Skeletal muscle tissue (tissue), 4 donors: ENCODE results near the gene DNAJC13. TPM values are rescaled to one million over a fixed set of nuclear protein-coding genes. Genes with fewer than 3 reads are reported as not detected.

Source experiments
- H3K27ac ChIP-seq: one replicate; pipeline ENCODE4 v1.7.0; 2013; ENCODE audit warnings: mild to moderate bottlenecking, low read depth, low read length, inconsistent platforms
- H3K27me3 ChIP-seq, 3 donors: one replicate each; pipeline ENCODE4 v1.7.0; 2013; ENCODE audit warnings: low read length in 3 of 3; ENCODE audit not compliant: control insufficient read depth in 3 of 3, insufficient read depth in 3 of 3
- H3K36me3 ChIP-seq, 3 donors: one replicate each; pipeline ENCODE4 v1.7.0; 2013; ENCODE audit warnings: low read length in 3 of 3; ENCODE audit not compliant: control insufficient read depth in 3 of 3, insufficient read depth in 3 of 3
- H3K4me1 ChIP-seq, 3 donors: one replicate each; pipeline ENCODE4 v1.7.0; 2013; ENCODE audit warnings: low read length in 3 of 3, mild to moderate bottlenecking in 3 of 3; ENCODE audit not compliant: control insufficient read depth in 3 of 3, insufficient read depth in 3 of 3
- H3K4me3 ChIP-seq, 3 donors: one replicate each; pipeline ENCODE4 v1.7.0; 2013; ENCODE audit warnings: low read length in 3 of 3
- H3K9ac ChIP-seq, 3 donors: one replicate each; pipeline ENCODE4 v1.7.0; 2013; ENCODE audit warnings: low read length in 3 of 3, mild to moderate bottlenecking in 3 of 3, moderate library complexity in 2 of 3, low read depth in 1 of 3
- H3K9me3 ChIP-seq, 3 donors: one replicate each; pipeline ENCODE4 v1.7.0; 2013; ENCODE audit warnings: low read length in 3 of 3; ENCODE audit not compliant: control insufficient read depth in 3 of 3
- total RNA-seq: library from RNA; depleted of rRNA; stranded (reverse); fragments of >200 nt; gene quantifications from one replicate; pipeline ENCODE4 v1.2.3, GENCODE V29; 2014
- donor health status: Osteomylitis.

The DNAJC13 gene
- total RNA-seq, 1 donor from 2014 or later, result 44.4 TPM

- Histone ChIP-seq H3K36me3 (peaks cover 4 to 45% (median 28%) of the 10 kb centered on the region in 3 donors), H3K4me1 (peaks cover 0 to 2% (median 0%) of the 10 kb centered on the region in 3 donors), H3K27me3 (no peaks in the 10 kb centered on the region), H3K9ac (no peak overlapping the region), H3K27ac (no peak overlapping the region), H3K4me3 (no peak overlapping the region), H3K9me3 (no peaks in the 10 kb centered on the region)
Measured at GRCh38 chr3:132536442-132537153, 119.3 kb downstream of the DNAJC13 start.

GRCh38 chr3:132537297-132537696 lies 120.0 kb downstream of the DNAJC13 start:
- peaks cover 4 to 44% (median 28%) of the 10 kb centered on the region in 3 donors for H3K36me3 ChIP-seq
- no peak overlapping the region for H3K9ac ChIP-seq
- no peaks in the 10 kb centered on the region for H3K9me3 ChIP-seq
- H3K4me3 ChIP-seq, result no peak overlapping the region
- H3K4me1 ChIP-seq, result peaks cover 0 to 2% (median 0%) of the 10 kb centered on the region in 3 donors
- no peaks in the 10 kb centered on the region for H3K27me3 ChIP-seq
- H3K27ac ChIP-seq, result no peak overlapping the region

GRCh38 chr3:132538072-132538471 lies 120.8 kb downstream of the DNAJC13 start:
- H3K36me3 ChIP-seq, result peaks cover 4 to 44% (median 28%) of the 10 kb centered on the region in 3 donors

GRCh38 chr3:132539681-132540080 lies 122.4 kb downstream of the DNAJC13 start:
- Histone ChIP-seq H3K27me3 (no peaks in the 10 kb centered on the region), H3K27ac (no peak overlapping the region), H3K9me3 (no peaks in the 10 kb centered on the region), H3K9ac (no peak overlapping the region), H3K4me3 (no peak overlapping the region), H3K4me1 (peaks cover 0 to 2% (median 0%) of the 10 kb centered on the region in 3 donors), H3K36me3 (peaks cover 4 to 39% (median 24%) of the 10 kb centered on the region in 3 donors)

More at GRCh38 chr3:132538072-132538471, 120.8 kb downstream of the DNAJC13 start:
- Histone ChIP-seq H3K9me3 (no peaks in the 10 kb centered on the region), H3K27me3 (no peaks in the 10 kb centered on the region), H3K9ac (no peak overlapping the region), H3K4me1 (peaks cover 0 to 2% (median 0%) of the 10 kb centered on the region in 3 donors), H3K4me3 (no peak overlapping the region), H3K27ac (no peak overlapping the region)

DNA sequence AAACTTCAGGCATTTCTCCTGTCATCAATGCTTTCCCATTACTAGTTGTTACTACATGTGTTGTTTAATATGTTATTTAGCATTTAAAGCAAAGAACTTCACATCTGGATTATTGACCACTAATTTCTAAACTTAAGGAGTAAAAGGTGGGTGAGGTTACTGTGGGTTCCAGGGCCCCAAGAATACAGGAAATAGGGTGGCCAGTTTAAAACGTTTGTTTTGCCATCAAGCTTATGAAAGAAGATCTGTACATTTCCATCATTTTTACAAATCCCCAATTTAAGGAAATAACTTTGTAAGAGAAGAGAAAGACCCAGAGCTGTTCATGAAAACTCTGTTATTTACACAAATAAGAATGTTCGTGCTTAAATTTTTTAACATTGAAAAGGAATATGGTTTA lies 125.3 kb downstream of the DNAJC13 start:
- no peaks in the 10 kb centered on the region for H3K9me3 ChIP-seq
- peaks cover 4 to 30% (median 18%) of the 10 kb centered on the region in 3 donors for H3K36me3 ChIP-seq
- H3K4me1 ChIP-seq, result no peaks in the 10 kb centered on the region
- no peak overlapping the region for H3K4me3 ChIP-seq
- no peak overlapping the region for H3K9ac ChIP-seq
- H3K27me3 ChIP-seq, result no peaks in the 10 kb centered on the region
- no peak overlapping the region for H3K27ac ChIP-seq

DNA sequence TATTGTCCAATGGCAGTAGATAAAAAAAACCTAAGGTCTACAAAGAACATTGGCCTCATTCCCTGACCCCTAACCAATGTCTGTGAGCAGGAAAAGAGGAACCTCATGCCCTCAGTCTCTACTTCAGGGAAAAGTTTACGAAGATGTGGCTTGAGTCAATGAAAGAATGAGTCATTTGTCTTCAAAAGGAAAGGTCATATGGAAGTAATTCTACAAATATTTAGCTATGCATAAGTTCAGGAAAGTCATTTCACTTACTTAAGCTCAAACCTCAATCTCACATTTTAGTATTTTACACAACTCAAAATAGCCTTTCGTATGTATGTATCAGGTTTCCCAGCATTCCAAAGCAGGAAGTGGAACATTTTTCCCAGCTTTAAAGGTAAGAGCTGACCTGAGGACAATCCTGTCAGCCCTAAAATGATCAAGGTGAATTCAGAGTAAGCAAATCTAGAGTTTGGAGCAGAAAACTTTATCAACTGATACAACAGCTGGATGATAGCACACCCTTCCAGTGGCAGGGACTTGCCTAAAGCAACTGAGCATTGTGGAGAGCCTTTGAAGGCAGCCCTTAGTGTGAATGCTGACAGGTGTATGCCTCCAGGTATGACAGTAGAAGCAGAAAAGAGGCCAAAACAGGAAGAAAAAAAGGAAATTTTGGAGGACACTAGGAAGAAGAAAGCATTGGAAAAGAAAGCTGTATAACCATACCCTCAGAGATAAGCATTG lies 125.9 kb downstream of the DNAJC13 start:
- no peak overlapping the region for H3K27ac ChIP-seq
- H3K36me3 ChIP-seq, result peaks cover 1 to 28% (median 14%) of the 10 kb centered on the region in 3 donors
- H3K4me1 ChIP-seq, result no peaks in the 10 kb centered on the region
- H3K27me3 ChIP-seq, result no peaks in the 10 kb centered on the region
- H3K9ac ChIP-seq, result no peak overlapping the region
- no peak overlapping the region for H3K4me3 ChIP-seq
- no peaks in the 10 kb centered on the region for H3K9me3 ChIP-seq

DNA sequence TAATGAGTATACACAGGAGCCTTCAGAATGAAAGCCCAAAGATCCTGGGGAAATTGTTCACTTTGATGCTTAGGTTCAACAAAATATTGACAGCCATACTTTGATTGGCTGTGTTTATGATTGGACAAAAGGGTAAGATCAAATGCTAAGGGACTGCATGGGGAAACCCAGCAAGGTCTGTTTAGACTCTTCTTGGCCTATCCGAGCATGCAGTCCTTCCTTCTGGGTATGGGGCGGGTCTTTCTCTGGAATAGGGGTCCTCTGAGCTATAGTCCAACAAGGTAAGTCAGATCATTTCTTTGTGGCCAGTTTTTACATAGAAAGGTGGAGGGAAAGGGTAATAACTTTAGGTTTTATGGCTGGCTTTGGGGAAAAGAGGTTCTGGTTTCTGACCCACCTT lies 126.8 kb downstream of the DNAJC13 start:
- Histone ChIP-seq H3K4me3 (no peak overlapping the region), H3K9me3 (no peaks in the 10 kb centered on the region), H3K27me3 (no peaks in the 10 kb centered on the region), H3K4me1 (no peaks in the 10 kb centered on the region), H3K9ac (no peak overlapping the region), H3K27ac (no peak overlapping the region), H3K36me3 (peaks cover 0 to 22% (median 8%) of the 10 kb centered on the region in 3 donors)

- H3K9me3 ChIP-seq, result no peaks in the 10 kb centered on the region
- no peak overlapping the region for H3K4me3 ChIP-seq
- H3K27ac ChIP-seq, result no peak overlapping the region
- peaks cover 0 to 11% (median 6%) of the 10 kb centered on the region in 3 donors for H3K36me3 ChIP-seq
- no peaks in the 10 kb centered on the region for H3K4me1 ChIP-seq
- no peak overlapping the region for H3K9ac ChIP-seq
- H3K27me3 ChIP-seq, result no peaks in the 10 kb centered on the region
Measured at GRCh38 chr3:132545471-132545870, 128.2 kb downstream of the DNAJC13 start.

DNA sequence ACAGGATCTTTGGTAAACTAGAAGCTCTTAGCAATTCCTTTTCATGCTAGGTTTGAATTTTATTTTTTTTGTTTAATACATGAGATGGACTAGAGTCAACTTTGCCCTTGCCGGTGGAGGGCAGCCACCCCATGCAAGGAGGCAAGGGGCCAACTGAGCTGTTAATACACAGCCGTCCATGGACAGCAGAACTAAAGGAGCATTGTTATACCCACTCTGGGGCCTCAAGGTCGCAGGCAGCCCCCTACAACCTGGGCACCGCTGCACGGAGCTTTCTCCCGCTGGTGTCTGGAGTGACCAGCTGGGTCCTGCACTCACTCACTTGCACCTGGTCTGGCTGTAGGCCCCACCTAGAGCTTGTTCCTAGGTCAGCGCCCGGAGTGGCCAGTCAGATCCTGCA lies 131.9 kb downstream of the DNAJC13 start:
- Histone ChIP-seq H3K36me3 (no peaks in the 10 kb centered on the region), H3K27me3 (no peaks in the 10 kb centered on the region), H3K4me3 (no peak overlapping the region), H3K4me1 (no peaks in the 10 kb centered on the region), H3K9ac (no peak overlapping the region), H3K27ac (no peak overlapping the region), H3K9me3 (no peaks in the 10 kb centered on the region)
